Measurements from ENCODE around the gene CAPN1. TPM values are rescaled to one million over a fixed set of nuclear protein-coding genes. Genes with fewer than 3 reads are reported as not detected.
"Not testable (repeated sequence)": the region's sequence is repeated elsewhere in the genome, so short reads cannot be mapped to it uniquely, and the experiment has no call there.

Gene CAPN1
- total and polyA plus RNA-seq, 2 of the 4 experiments (the other 2 are of a cell fraction) = 110 to 182 TPM

DNA sequence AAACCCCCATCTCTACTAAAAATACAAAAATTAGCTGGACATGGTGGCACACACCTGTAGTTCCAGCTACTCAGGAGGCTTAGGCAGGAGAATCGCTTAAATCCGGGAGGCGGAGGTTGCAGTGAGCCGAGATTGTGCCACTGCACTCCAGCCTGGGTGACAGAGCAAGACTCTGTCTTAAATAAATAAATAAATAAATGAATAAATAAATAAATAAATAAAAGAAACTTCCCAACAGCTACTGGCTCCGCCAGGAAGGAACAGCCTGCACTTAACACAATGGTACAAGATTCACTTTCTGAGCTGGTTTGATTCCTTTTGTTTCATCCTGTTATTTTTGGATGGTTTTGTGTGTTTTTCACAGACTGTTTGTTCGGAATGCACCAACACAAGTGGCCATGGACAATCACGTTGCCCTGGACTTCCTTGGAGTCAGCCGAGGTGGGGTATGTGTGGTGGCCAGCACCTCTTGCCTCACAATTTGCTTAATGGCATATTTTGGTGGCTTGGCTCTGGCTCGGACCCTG lies 66.5 kb downstream of the CAPN1 start:
- H3K36me3 ChIP-seq (ENCODE audit: control insufficient read depth, insufficient read depth, low read length); H4K91ac ChIP-seq (ENCODE audit: insufficient read depth, low read depth, low read length); H3K14ac ChIP-seq (replicated peaks; ENCODE audit: low read depth, low read length); H4K8ac ChIP-seq (ENCODE audit: low read depth in 2 of 2, low read length in 2 of 2); H2BK15ac ChIP-seq (ENCODE audit: low read depth, low read length); H3K27me3 ChIP-seq (ENCODE audit: control insufficient read depth, insufficient read depth, low read length); H3K79me1 ChIP-seq (ENCODE audit: low read depth in 1 of 2, low read length in 2 of 2); H3K4me2 ChIP-seq (ENCODE audit: low read depth, low read length); DNase-seq; H2BK20ac ChIP-seq (ENCODE audit: low read depth, low read length); H3K56ac ChIP-seq (ENCODE audit: extremely low read depth, insufficient read depth, low read length); H3K4me1 ChIP-seq (ENCODE audit: control insufficient read depth, insufficient read depth, low read length); H2BK5ac ChIP-seq (ENCODE audit: low read depth, low read length, poor library complexity, severe bottlenecking); H3K9ac ChIP-seq (ENCODE audit: low read depth, low read length); H3K23ac ChIP-seq (ENCODE audit: low read depth, low read length); dilution Hi-C loops (cut with HindIII; ENCODE audit: low sequenced_read_pairs, unreplicated experiment); H3K4me3 ChIP-seq (ENCODE audit: insufficient read depth, low read depth, low read length); H3K9me3 ChIP-seq (ENCODE audit: control insufficient read depth, insufficient read depth, low read length); BruUV-seq (replicated peaks); intact Hi-C loops (cut with micrococcal nuclease); H4K20me1 ChIP-seq (ENCODE audit: insufficient read depth, low read length); H3K18ac ChIP-seq (ENCODE audit: low read depth, low read length); H2AFZ ChIP-seq (replicated peaks; ENCODE audit: low read length, poor library complexity); H2AK9ac ChIP-seq (replicated peaks; ENCODE audit: low read depth, low read length, poor library complexity); POLR2A ChIA-PET (ENCODE audit: unreplicated experiment); H3K9me1 ChIP-seq (ENCODE audit: insufficient read depth, low read length); H4K5ac ChIP-seq (ENCODE audit: low read depth, low read length); H2AK5ac ChIP-seq (ENCODE audit: low read depth, low read length); H2BK120ac ChIP-seq (ENCODE audit: low read depth, low read length); in situ Hi-C loops (cut with MboI; ENCODE audit: low sequenced_read_pairs); H3K4ac ChIP-seq (ENCODE audit: low read depth, low read length); CTCF ChIA-PET; H3K27ac ChIP-seq (ENCODE audit: insufficient read depth, low read length); ATAC-seq (ENCODE audit: low read depth): not testable (repeated sequence)
- 74% methylated on average over 3 of the region's 9 CpGs; no CpG with 5 or more reads in 1 of the 2 experiments for WGBS, 2 experiments (ENCODE audit: extremely low coverage in 2 of 2, insufficient read length in 1 of 2)
